ENCODE data around the gene TACR3.
"Not testable (repeated sequence)": the region's sequence is repeated elsewhere in the genome, so short reads cannot be mapped to it uniquely, and the experiment has no call there.

Gene TACR3, protein sequence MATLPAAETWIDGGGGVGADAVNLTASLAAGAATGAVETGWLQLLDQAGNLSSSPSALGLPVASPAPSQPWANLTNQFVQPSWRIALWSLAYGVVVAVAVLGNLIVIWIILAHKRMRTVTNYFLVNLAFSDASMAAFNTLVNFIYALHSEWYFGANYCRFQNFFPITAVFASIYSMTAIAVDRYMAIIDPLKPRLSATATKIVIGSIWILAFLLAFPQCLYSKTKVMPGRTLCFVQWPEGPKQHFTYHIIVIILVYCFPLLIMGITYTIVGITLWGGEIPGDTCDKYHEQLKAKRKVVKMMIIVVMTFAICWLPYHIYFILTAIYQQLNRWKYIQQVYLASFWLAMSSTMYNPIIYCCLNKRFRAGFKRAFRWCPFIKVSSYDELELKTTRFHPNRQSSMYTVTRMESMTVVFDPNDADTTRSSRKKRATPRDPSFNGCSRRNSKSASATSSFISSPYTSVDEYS
- 0 reads per million in 2 donors for total RNA-seq

DNA sequence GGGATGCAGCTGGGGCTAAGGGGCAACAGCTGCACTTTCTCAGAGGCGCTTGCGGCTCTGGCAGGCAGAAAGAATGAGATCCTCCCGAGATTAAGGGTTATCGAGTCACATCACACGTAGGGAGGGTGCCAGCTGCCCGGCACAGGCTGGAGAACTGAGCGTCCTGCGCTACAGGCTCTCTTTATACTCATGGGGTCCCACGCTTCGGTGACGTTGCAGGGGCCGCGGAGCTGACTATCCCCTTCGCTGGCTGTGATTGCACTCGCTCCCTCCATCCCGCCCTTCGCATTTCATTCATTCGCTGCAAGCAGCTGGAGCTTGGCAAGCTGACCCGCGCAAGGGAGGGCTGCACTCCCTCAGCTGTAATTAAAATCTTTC, at the start of gene TACR3:
Gene TACR3 (minus strand): TSS at position 156 of the 378 bp plus-strand sequence. CDS start 310 bp downstream, outside the sequence.
- peak in 1 of 5 experiments; percentile 1 for DNase-seq

DNA sequence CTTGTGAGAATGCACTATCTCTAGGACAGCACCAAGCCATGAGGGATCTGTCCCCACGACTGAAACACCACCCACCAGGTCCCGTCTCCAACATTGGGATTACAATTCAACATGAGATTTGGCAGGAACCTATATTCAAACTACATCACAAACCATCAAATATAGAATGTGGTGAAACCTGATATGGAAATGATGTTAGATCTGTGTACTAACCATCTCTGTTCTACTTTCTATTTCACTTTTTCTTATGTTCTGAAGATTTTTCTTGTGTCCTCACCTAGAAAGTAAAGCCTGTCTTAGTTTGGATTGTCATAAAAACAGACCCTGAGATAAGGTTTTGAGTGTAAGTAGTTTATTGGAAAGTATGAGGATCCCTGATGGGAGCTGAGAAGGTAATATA, 37.8 kb upstream of the TACR3 start:
- no peak for DNase-seq

- DNase-seq = no peak
These were observed 37.0 kb upstream of the TACR3 start for GRCh38 chr4:103756741-103757140.

DNA sequence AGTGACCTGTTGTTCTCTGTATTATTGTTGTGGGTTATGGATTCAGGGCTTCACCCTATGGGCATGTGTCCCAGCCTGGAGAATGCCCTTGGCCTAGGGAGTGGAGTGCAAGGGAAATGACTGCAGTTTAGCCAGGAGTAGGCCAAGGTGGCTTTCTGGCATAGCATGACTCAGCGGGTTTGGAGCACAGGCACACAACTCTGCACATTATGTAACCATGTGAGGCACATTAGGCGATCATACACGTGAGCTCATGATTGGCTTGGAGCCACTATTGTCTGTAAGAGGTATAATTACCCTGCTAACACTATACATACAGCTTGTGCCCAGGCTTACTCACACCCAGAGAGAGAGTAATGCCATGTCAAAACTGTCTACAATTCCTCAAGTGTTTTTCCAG, 35.1 kb upstream of the TACR3 start:
- DNase-seq = no peak

DNA sequence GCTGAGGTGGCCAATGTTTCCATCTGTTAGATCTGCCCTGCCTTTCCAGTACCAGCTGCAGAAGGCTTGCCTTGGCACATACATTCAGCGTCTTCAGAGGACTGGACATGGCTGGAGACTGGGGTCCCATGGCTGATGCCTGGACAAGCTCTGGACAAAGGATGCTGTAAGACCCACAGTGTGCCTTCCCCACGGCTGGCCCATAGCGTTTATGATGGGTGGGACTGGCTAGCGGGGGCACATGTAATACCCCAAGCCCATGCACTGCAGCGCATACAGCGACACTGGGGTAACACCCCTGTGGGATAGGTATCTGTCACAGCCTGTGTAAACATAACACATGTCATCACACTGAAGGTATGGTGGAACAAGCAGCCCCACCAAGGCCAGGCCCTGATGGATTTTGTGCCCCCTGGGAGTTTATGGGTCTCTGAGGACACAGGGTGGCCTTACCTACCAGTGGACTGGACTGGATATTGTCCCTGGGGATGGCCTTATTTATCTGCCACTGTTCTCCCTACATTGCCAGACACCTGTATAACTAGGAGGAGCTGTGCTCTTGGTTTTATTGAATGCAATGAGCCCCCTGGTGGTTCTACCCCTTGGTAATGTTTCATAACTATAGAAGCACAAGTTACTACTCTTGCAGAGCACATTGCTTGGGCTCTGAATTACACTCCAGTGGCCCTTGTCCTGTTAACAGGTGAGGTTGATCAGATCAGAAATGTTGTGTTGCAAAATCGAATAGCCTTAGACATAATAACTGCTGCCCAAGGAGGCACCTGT, 34.3 kb upstream of the TACR3 start:
- DNase-seq = no peak

DNA sequence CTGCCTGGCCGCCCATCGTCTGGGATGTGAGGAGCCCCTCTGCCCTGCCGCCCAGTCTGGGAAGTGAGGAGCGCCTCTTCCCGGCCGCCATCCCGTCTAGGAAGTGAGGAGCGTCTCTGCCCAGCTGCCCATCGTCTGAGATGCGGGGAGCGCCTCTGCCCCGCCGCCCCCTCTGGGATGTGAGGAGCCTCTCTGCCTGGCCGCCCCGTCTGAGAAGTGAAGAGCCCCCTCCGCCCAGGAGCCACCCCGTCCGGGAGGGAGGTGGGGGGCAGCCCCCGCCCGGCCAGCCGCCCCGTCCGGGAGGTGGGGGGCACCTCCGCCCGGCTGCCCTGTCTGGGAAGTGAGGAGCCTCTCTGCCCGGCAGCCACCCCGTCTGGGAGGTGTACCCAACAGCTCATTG, 3.4 kb upstream of the TACR3 start:
- DNase-seq = not testable (repeated sequence)

- no peak for DNase-seq
These were observed 1.5 kb upstream of the TACR3 start for GRCh38 chr4:103721251-103721650.

DNA sequence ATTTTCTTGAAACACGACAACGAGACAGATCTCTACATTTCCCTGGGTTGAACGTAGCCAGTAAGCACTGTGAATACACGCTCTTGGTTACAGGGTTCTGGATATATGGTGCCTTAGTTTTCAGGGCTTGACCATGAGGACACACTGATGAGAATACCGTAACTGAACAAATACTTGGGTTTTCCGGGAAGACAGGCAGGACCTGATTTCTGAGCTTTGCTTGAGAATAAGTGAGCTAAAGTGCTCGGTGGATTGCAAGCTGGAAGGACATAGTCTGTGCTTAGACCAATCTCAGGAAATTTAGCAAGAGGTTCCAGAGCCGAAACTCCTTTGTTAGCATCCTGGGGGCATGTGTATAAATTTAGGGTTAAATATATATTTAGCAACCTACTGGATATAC, 876 bp upstream of the TACR3 start:
- DNase-seq = no peak

GRCh38 chr4:103719105-103719829, 518 bp downstream of the TACR3 start:
- DNase-seq = no peak

GRCh38 chr4:103692615-103693014, 27.2 kb downstream of the TACR3 start:
- no peak for DNase-seq

GRCh38 chr4:103673983-103674382, 45.8 kb downstream of the TACR3 start:
- DNase-seq = no peak

DNA sequence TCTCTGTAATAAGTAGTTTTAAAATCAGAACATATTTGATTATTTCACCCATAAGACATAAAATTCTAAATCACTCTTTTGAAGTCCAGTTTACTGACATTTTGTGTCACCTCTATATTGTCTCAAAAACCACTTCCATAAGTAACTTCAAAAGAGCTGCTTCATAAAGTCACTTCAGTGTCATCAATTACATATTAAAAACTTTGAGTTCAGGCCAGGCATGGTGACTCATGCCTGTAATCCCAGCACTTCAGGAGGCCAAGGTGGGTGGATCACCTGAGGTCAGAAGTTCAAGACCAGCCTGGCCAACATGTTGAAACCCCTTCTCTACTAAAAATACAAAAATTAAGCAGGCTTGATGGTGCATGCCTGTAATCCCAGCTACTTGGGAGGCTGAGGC, 53.0 kb downstream of the TACR3 start:
- DNase-seq = not testable (repeated sequence)

- DNase-seq = no peak
These were observed 55.2 kb downstream of the TACR3 start for GRCh38 chr4:103664436-103665075.

GRCh38 chr4:103648541-103648940, 71.2 kb downstream of the TACR3 start:
- no peak for DNase-seq

- DNase-seq = no peak
These were observed 73.8 kb downstream of the TACR3 start for GRCh38 chr4:103645991-103646390.

- DNase-seq = no peak
These were observed 85.5 kb downstream of the TACR3 start for GRCh38 chr4:103634236-103634635.

DNA sequence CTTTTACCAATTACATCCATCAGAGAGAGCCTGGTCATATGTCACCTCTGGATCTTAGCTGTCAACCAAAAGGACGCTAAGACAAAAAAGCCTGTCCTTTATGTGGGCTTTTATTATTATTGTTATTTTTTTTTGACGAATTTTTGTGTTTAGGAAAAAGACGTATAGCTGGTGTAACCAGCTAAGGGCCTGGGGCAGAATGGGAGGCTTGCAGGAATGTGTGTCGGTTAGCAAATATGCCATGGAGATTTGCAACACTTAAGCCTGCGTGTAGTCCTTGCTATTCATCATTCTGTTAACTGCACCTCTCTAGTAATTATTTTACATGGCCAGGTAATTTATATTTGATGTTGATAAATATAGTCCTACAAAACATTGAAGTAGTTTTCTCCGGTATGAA, 93.5 kb downstream of the TACR3 start:
- no peak for DNase-seq

DNA sequence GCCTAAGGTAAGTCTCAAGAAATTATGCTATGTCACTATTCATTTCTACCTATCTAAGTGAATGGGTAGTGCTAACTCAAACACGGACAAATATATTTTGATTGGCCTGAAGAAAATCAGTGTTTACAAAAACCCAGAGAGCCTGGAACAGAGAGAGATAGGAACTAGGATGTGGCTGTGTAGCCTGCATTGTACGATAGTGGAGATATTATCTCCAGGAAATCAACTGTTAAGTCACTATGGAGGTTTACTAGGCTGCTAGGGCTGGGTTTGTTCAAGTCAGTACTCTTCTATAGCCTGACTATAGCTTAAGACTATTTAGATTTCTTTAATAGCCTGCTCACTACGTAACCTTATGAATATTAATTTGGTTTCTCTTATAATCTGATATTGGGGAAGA, 127.9 kb downstream of the TACR3 start:
- DNase-seq = peak in 1 of 5 experiments; percentile 3

- no peak for DNase-seq
These were observed 152.2 kb downstream of the TACR3 start for GRCh38 chr4:103567591-103567990.

- not testable (repeated sequence) for DNase-seq
These were observed 160.6 kb downstream of the TACR3 start for GRCh38 chr4:103559178-103559577.

All from T-helper 2 cell (primary cell).